ENCODE results near the gene MAGI2.

GRCh38 chr7:79009647-79010046 lies 443.8 kb downstream of the MAGI2 start:
- no peak for TF ChIP-seq POLR2AphosphoS5 (IDR thresholded peaks at IDR 0.05; ENCODE audit: insufficient read depth in 1 of 2, low read depth in 1 of 2)
- TF ChIP-seq, protein P1, sequence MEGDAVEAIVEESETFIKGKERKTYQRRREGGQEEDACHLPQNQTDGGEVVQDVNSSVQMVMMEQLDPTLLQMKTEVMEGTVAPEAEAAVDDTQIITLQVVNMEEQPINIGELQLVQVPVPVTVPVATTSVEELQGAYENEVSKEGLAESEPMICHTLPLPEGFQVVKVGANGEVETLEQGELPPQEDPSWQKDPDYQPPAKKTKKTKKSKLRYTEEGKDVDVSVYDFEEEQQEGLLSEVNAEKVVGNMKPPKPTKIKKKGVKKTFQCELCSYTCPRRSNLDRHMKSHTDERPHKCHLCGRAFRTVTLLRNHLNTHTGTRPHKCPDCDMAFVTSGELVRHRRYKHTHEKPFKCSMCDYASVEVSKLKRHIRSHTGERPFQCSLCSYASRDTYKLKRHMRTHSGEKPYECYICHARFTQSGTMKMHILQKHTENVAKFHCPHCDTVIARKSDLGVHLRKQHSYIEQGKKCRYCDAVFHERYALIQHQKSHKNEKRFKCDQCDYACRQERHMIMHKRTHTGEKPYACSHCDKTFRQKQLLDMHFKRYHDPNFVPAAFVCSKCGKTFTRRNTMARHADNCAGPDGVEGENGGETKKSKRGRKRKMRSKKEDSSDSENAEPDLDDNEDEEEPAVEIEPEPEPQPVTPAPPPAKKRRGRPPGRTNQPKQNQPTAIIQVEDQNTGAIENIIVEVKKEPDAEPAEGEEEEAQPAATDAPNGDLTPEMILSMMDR (IDR thresholded peaks at IDR 0.05): no peak
